Transverse colon (tissue), 3 donors: ENCODE results near the gene PSMD12.

Experiments used
- POLR2A ChIP-seq: fragments of 450-650 bp; IDR thresholded peaks from one replicate; pipeline ENCODE4 v1.6.1; 2016; ENCODE audit warnings: antibody characterized with exemption, mild to moderate bottlenecking, moderate library complexity
- TF ChIP-seq, protein P1 (sequence below), 5 experiments: fragments of 200-600 bp in 3 of 5; fragments of 450-650 bp in 2 of 5; sonication (generic) in 3 of 5; IDR thresholded peaks; 1 replicate in 2 of 5; 2 replicates in 3 of 5; pipeline ENCODE4 v1.5.1; 2016 to 2017; ENCODE audit warnings: antibody characterized with exemption in 5 of 5, inconsistent platforms in 3 of 5, mild to moderate bottlenecking in 2 of 5, moderate library complexity in 1 of 5

- TF ChIP-seq, protein P1, sequence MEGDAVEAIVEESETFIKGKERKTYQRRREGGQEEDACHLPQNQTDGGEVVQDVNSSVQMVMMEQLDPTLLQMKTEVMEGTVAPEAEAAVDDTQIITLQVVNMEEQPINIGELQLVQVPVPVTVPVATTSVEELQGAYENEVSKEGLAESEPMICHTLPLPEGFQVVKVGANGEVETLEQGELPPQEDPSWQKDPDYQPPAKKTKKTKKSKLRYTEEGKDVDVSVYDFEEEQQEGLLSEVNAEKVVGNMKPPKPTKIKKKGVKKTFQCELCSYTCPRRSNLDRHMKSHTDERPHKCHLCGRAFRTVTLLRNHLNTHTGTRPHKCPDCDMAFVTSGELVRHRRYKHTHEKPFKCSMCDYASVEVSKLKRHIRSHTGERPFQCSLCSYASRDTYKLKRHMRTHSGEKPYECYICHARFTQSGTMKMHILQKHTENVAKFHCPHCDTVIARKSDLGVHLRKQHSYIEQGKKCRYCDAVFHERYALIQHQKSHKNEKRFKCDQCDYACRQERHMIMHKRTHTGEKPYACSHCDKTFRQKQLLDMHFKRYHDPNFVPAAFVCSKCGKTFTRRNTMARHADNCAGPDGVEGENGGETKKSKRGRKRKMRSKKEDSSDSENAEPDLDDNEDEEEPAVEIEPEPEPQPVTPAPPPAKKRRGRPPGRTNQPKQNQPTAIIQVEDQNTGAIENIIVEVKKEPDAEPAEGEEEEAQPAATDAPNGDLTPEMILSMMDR (IDR thresholded peaks at IDR 0.05) = no peak
- no peak for TF ChIP-seq POLR2A
These were observed 39.9 kb downstream of the PSMD12 start for GRCh38 chr17:67326440-67326839.
